Testis (tissue), 3 donors: ENCODE measurements around the gene PCSK6. TPM values are rescaled to one million over a fixed set of nuclear protein-coding genes. Genes with fewer than 3 reads are reported as not detected.

Experiments
- DNase-seq: peaks from one replicate; pipeline ENCODE4 v3.0.0-alpha.2; 2019
- H3K27ac ChIP-seq, 2 donors: fragments of 200-600 bp; sonication (generic); one replicate each; pipeline ENCODE4 v1.5.1; 2019
- H3K27me3 ChIP-seq: fragments of 200-600 bp; sonication (generic); one replicate; pipeline ENCODE4 v1.5.1; 2019
- H3K36me3 ChIP-seq: fragments of 200-600 bp; sonication (generic); one replicate; pipeline ENCODE4 v1.5.1; 2017; ENCODE audit warnings: low read depth; ENCODE audit errors: missing control alignments
- H3K4me1 ChIP-seq: fragments of 200-600 bp; sonication (generic); one replicate; pipeline ENCODE4 v1.5.1; 2019
- H3K4me3 ChIP-seq, 2 donors: fragments of 200-600 bp; sonication (generic); one replicate each; pipeline ENCODE4 v1.5.1; 2017 to 2019
- H3K9me3 ChIP-seq: fragments of 200-600 bp; sonication (generic); one replicate; pipeline ENCODE4 v1.5.1; 2017
- POLR2A ChIP-seq: fragments of 450-650 bp; IDR thresholded peaks from one replicate; pipeline ENCODE4 v1.6.1; 2017; ENCODE audit warnings: antibody characterized with exemption, mild to moderate bottlenecking, moderate library complexity
- WGBS, 2 donors: methylation state at CpG; one replicate each; pipeline ENCODE4 v1.1.5; 2018; 5-methylcytosine and 5-hydroxymethylcytosine counted together
- intact Hi-C: fragments of 100-400 bp; cut with DNase I; formaldehyde crosslinking; loops from one replicate; pipeline ENCODE4 v1.15.1; 2023; ENCODE audit warnings: low total_unique reads
- polyA plus RNA-seq: library from polyadenylated mRNA; stranded (reverse); fragments of 350-450 nt; fragmentation: Illumina TruSeq; extraction: RNeasy Lipid Tissue Mini Kit (QIAGEN cat#74804); gene quantifications from one replicate; pipeline ENCODE4 v1.2.3, GENCODE V29; 2014; ENCODE audit warnings: low read depth, low replicate concordance; ENCODE audit not compliant: insufficient read depth
- total RNA-seq, 2 donors: library from RNA; depleted of rRNA; stranded (reverse); fragments of >200 nt; gene quantifications; one replicate each; pipeline ENCODE4 v1.2.3, GENCODE V29; 2016
- TF ChIP-seq, protein P1 (sequence below), 3 experiments: fragments of 450-650 bp in 2 of 3; fragments of 200-600 bp in 1 of 3; sonication (generic) in 1 of 3; IDR thresholded peaks; one replicate each; pipeline ENCODE4 v1.5.1; 2016 to 2019; ENCODE audit warnings: antibody characterized with exemption in 3 of 3, mild to moderate bottlenecking in 2 of 3, moderate library complexity in 1 of 3

The PCSK6 gene
- total and polyA plus RNA-seq, 3 donors from 2014 or later, result 43.9 to 156 (median 95.4) TPM

DNA sequence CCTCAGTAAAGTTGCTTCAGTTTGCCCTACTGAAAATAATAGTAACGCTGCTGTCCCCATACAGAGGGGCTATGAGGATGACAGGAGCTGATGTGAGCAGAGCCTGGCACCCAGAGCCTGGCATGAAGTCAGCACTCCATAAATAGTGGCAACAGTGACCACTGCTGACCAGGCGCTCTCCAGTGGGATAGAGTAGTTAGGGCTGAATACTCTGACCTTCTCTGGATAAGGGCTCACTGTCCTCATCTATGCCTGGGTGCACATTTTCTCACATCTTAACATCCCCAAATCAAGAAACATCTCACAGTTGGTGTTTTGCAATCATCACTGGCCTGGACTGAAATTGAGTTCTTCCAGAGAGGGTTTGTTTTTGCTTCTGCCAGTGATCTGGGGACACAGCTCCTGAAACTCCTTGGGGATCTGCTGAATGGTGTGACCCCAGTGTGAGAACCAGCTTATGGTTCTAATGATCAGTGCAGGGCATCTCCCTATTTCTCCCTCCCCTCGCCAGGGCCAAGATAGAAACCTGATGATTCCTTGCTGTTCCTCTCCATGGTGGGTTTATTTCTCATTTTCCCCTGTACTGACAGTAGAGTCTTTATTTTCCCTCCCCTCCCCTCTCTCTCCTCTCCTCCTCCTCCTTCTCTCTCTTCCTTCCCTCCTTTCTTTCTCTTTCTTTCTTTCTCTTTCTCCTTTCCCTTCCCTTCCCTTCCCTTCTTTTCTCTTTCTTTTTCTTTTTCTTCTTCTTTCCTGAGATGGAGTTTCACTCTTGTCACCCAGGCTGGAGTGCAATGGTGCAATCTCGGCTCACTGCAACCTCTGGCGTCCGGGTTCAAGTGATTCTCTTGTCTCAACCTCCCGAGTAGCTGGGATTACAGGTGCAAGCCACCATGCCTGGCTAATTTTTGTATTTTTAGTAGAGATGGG lies 3.5 kb upstream of the PCSK6 start:
- intact Hi-C loops, result no loop called here
- H3K27me3 ChIP-seq, result no peaks in the 10 kb centered on the region
- 81 to 83% methylated on average over 7 of the region's 7 CpGs for WGBS, 2 donors

DNA sequence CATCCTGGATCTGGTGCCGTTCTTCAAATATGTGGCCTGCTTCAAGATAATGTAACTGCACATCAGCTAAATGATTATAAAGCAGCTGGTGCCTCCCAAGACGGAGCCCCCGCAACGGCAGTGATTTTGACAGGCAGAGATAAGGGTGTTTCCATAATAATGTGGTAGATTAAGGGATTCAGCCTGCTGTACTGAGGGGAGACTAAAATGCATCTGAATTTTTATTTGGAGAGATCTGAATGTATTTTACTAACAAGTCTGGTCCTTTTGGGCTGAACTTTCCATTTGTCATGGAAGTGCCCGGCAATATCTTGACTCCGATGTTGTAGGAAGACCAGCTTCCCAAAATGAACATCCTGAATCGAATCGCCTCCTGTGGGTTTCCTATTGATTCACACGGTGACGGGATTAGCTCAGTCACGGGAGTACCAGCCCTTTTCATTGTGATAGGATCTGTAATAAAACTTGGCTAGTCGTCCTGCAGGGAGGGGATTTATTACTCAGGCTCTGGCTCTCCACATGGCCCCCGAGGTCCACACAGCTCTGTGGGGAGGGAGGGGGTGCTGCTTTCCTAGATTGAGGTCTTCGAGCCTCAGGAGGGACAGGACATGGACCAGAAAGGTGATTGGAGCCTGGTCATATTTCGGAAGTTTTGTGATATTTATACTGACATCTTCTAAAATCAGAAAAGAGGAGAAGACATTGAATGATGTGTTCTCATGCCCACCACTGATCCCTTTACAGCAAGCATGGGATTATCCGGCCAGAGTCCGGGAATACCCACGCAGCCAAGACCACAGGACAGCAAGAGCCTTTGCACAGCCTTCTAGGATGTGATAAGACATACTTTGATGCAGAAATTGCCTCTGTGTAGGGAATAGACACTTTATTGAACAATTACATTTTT lies 2.5 kb upstream of the PCSK6 start:
- no peaks in the 10 kb centered on the region for H3K27me3 ChIP-seq
- no peak for DNase-seq
- H3K4me1 ChIP-seq, result peaks cover 9% of the 10 kb centered on the region
- 72 to 86% methylated on average over 18 of the region's 18 CpGs for WGBS, 2 donors
- H3K9me3 ChIP-seq, result no peaks in the 10 kb centered on the region
- intact Hi-C loops, result no loop called here
- peak overlapping the region; percentile 3 to 11 for H3K27ac ChIP-seq
- H3K36me3 ChIP-seq, result no peaks in the 10 kb centered on the region
- no peak overlapping the region for H3K4me3 ChIP-seq
- TF ChIP-seq, protein P1, sequence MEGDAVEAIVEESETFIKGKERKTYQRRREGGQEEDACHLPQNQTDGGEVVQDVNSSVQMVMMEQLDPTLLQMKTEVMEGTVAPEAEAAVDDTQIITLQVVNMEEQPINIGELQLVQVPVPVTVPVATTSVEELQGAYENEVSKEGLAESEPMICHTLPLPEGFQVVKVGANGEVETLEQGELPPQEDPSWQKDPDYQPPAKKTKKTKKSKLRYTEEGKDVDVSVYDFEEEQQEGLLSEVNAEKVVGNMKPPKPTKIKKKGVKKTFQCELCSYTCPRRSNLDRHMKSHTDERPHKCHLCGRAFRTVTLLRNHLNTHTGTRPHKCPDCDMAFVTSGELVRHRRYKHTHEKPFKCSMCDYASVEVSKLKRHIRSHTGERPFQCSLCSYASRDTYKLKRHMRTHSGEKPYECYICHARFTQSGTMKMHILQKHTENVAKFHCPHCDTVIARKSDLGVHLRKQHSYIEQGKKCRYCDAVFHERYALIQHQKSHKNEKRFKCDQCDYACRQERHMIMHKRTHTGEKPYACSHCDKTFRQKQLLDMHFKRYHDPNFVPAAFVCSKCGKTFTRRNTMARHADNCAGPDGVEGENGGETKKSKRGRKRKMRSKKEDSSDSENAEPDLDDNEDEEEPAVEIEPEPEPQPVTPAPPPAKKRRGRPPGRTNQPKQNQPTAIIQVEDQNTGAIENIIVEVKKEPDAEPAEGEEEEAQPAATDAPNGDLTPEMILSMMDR (IDR thresholded peaks at IDR 0.05), result no peak
- TF ChIP-seq POLR2A, result no peak

More for the DNA sequence above, 3.5 kb upstream of the PCSK6 start:
- TF ChIP-seq, protein P1 (IDR thresholded peaks at IDR 0.05), result no peak
- TF ChIP-seq POLR2A, result no peak
- H3K9me3 ChIP-seq, result no peaks in the 10 kb centered on the region
- DNase-seq, result no peak
- no peak overlapping the region for H3K4me3 ChIP-seq
- H3K36me3 ChIP-seq, result no peaks in the 10 kb centered on the region
- H3K4me1 ChIP-seq, result peaks cover 9% of the 10 kb centered on the region
- H3K27ac ChIP-seq, result peak overlapping the region in 1 of 2 donors; percentile 11

DNA sequence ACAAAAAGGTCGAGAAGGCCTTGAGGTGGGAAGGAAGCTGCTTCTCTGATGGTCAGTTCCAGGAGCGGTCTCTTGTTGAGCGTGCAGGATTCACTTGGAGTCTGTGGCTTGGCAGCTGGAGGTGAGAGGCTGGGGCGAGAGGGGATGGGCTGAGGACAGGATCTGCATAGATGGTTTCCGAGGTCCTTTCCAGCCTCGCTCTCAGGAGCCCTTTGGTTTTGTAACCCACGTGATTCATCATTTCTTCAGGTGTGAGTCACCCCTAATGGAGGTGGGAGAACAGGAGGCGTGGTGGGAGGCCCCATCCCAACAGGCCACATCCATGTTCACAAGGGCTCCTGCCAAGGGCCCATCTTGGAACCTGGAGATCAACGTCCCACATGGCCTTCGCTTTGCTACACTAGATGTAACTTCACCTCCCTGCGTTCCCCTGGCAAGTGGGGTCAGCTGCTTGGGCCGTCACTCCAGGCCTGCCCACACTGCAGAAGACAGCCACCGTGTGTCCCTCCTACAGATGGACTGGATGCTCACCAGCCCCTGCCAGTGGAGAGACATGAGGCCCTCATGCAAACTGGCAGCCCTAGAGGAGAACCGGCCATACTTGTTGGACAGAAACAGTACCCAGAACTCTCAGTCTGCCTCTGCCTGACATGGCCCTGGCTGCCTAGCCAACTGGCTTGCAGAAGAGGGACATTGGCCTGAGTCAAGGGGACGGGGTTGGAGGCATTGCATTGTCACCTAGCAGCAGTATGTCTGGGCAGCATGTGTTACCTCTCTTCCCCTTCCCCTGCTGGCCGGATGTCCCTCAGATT lies 1.6 kb upstream of the PCSK6 start:
- H3K4me1 ChIP-seq, result peaks cover 9% of the 10 kb centered on the region
- H3K36me3 ChIP-seq, result no peaks in the 10 kb centered on the region
- H3K27ac ChIP-seq, result peak overlapping the region in 1 of 2 donors; percentile 3
- intact Hi-C loops, result no loop called here
- DNase-seq, result no peak
- TF ChIP-seq, protein P1 (IDR thresholded peaks at IDR 0.05), result no peak
- no peak for TF ChIP-seq POLR2A
- 76 to 88% methylated on average over 12 to 16 of the region's 16 CpGs for WGBS, 2 donors
- no peaks in the 10 kb centered on the region for H3K9me3 ChIP-seq
- H3K27me3 ChIP-seq, result no peaks in the 10 kb centered on the region
- H3K4me3 ChIP-seq, result no peak overlapping the region

DNA sequence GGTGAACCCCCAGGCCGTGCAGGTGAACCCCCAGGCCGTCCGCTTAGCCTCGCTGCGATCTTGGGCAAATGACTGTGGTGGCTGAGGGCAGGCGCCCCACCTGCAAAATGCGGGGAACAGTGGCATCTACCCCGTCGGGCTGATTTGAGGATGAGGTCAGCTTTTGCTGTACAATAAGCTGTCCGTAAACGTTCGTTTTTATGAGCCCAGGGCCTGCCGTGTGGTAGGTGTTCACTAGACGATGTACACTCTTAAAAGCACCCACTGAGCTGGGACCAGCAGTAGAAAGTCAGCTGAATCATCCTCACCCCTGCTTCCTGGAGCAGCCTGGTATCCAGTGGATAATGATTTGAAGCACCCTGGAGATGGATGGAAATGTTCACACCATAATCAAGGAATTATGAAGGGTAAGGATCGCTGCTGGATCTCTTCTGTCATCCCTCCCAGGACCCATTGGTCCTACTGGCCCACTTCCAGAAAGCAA lies 943 bp upstream of the PCSK6 start:
- no peaks in the 10 kb centered on the region for H3K9me3 ChIP-seq
- no peaks in the 10 kb centered on the region for H3K36me3 ChIP-seq
- no peak for DNase-seq
- peak overlapping the region; percentile 48 to 61 for H3K4me3 ChIP-seq
- TF ChIP-seq, protein P1 (IDR thresholded peaks at IDR 0.05), result no peak
- TF ChIP-seq POLR2A, result no peak
- WGBS, 2 donors, result 73 to 75% methylated on average over 8 to 15 of the region's 15 CpGs
- H3K27me3 ChIP-seq, result no peaks in the 10 kb centered on the region
- H3K27ac ChIP-seq, result peak overlapping the region; percentile 77
- H3K4me1 ChIP-seq, result peaks cover 9% of the 10 kb centered on the region
- intact Hi-C loops, result no loop called here
